GM23338 (cell line): Measurements from ENCODE around the gene SLX4IP. TPM values are rescaled to one million over a fixed set of nuclear protein-coding genes. Genes with fewer than 3 reads are reported as not detected.
A peak's percentile ranks its signal among the peaks of the same experiment; 100 is the strongest.

Experiments
- ATAC-seq: fragments of 200-7000 bp; cut with Tn5 transposase; 3 replicates; pipeline ENCODE4 v1.9.1; 2020
- DNase-seq: peaks from one replicate; pipeline ENCODE4 v3.0.0-alpha.2; 2015; ENCODE audit warnings: low spot score
- H2AFZ ChIP-seq: fragments of 200-600 bp; sonication (generic); 2 replicates; pipeline ENCODE4 v1.8.0; 2016; ENCODE audit warnings: antibody characterized with exemption, mild to moderate bottlenecking, moderate library complexity
- H3F3A ChIP-seq: fragments of 200-600 bp; sonication (generic); replicated peaks from 2 replicates; pipeline ENCODE4 v1.8.0; 2017; ENCODE audit warnings: antibody characterized with exemption, mixed run types, low read depth
- H3K27ac ChIP-seq: fragments of 200-600 bp; sonication (generic); 2 replicates; pipeline ENCODE4 v1.6.1; 2016; ENCODE audit warnings: low read depth
- H3K27me3 ChIP-seq: fragments of 200-600 bp; sonication (generic); 2 replicates; pipeline ENCODE4 v1.8.0; 2016; ENCODE audit warnings: mild to moderate bottlenecking, mixed run types, moderate library complexity; ENCODE audit not compliant: insufficient read depth
- H3K36me3 ChIP-seq: fragments of 200-600 bp; sonication (generic); 2 replicates; pipeline ENCODE4 v1.8.0; 2016; ENCODE audit warnings: mild to moderate bottlenecking; ENCODE audit not compliant: insufficient read depth
- H3K4me1 ChIP-seq: fragments of 200-600 bp; sonication (generic); 2 replicates; pipeline ENCODE4 v1.8.0; 2016; ENCODE audit warnings: mild to moderate bottlenecking, moderate library complexity; ENCODE audit not compliant: insufficient read depth
- H3K4me2 ChIP-seq: fragments of 200-600 bp; sonication (generic); 2 replicates; pipeline ENCODE4 v1.7.1; 2017; ENCODE audit warnings: mixed run types
- H3K4me3 ChIP-seq: fragments of 200-600 bp; sonication (generic); 2 replicates; pipeline ENCODE4 v1.6.1; 2016; ENCODE audit warnings: mixed run types
- H3K79me2 ChIP-seq: fragments of 200-600 bp; sonication (generic); replicated peaks from 2 replicates; pipeline ENCODE4 v1.8.0; 2017; ENCODE audit warnings: mild to moderate bottlenecking; ENCODE audit not compliant: insufficient read depth
- H3K9me2 ChIP-seq: fragments of 200-600 bp; sonication (generic); 2 replicates; pipeline ENCODE4 v1.8.0; 2017; ENCODE audit not compliant: insufficient read depth
- H4K20me1 ChIP-seq: fragments of 200-600 bp; sonication (generic); replicated peaks from 2 replicates; pipeline ENCODE4 v1.8.0; 2017; ENCODE audit warnings: mild to moderate bottlenecking; ENCODE audit not compliant: insufficient read depth
- H3K27ac Mint-ChIP-seq: 2 replicates; pipeline ENCODE4 v1.8.0; 2020; ENCODE audit warnings: inconsistent platforms, mild to moderate bottlenecking, moderate library complexity, mixed read lengths
- H3K27me3 Mint-ChIP-seq: 3 replicates; pipeline ENCODE4 v1.8.0; 2022; ENCODE audit warnings: low read depth, mild to moderate bottlenecking, moderate library complexity, mixed read lengths, inconsistent platforms; ENCODE audit not compliant: insufficient read depth, poor library complexity
- H3K36me3 Mint-ChIP-seq: 3 replicates; pipeline ENCODE4 v1.8.0; 2021; ENCODE audit warnings: low read depth, mild to moderate bottlenecking, inconsistent platforms, moderate library complexity, mixed read lengths
- H3K4me1 Mint-ChIP-seq: 3 replicates; pipeline ENCODE4 v1.8.0; 2020; ENCODE audit warnings: mild to moderate bottlenecking, inconsistent platforms, mixed read lengths
- H3K4me3 Mint-ChIP-seq: 3 replicates; pipeline ENCODE4 v1.8.0; 2021; ENCODE audit warnings: moderate library complexity, mild to moderate bottlenecking, inconsistent platforms, mixed read lengths
- H3K9me3 Mint-ChIP-seq: 3 replicates; pipeline ENCODE4 v1.8.0; 2020; ENCODE audit warnings: moderate library complexity, mild to moderate bottlenecking, inconsistent platforms, mixed read lengths
- CREB1 ChIP-seq: fragments of 250-450 bp; sonication (Bioruptor Pico); IDR thresholded peaks from 2 replicates; pipeline ENCODE4 v1.5.0; 2020; ENCODE audit warnings: low read depth, mild to moderate bottlenecking, moderate library complexity
- EZH2 ChIP-seq: fragments of 200-600 bp; sonication (generic); IDR thresholded peaks from one replicate; pipeline ENCODE4 v1.8.0; 2017; ENCODE audit warnings: antibody characterized with exemption, mild to moderate bottlenecking, low read depth; ENCODE audit not compliant: unreplicated experiment
- EZH2phosphoT487 ChIP-seq: fragments of 200-600 bp; sonication (generic); IDR thresholded peaks from one replicate; pipeline ENCODE4 v1.8.1; 2018; ENCODE audit warnings: antibody characterized with exemption; ENCODE audit not compliant: unreplicated experiment
- JUNB ChIP-seq: IDR thresholded peaks from one replicate; pipeline ENCODE4 v1.6.1; 2016; ENCODE audit warnings: antibody characterized with exemption; ENCODE audit not compliant: unreplicated experiment
- NANOG ChIP-seq: IDR thresholded peaks from 2 replicates; pipeline ENCODE4 v1.6.1; 2016; ENCODE audit warnings: antibody characterized with exemption, borderline replicate concordance
- POLR2AphosphoS5 ChIP-seq: IDR thresholded peaks from 2 replicates; pipeline ENCODE4 v1.6.1; 2016; ENCODE audit warnings: antibody characterized with exemption, low read depth
- ZNF331 ChIP-seq: fragments of 250-450 bp; sonication (Bioruptor Pico); IDR thresholded peaks from 2 replicates; pipeline ENCODE4 v1.5.0; 2020; ENCODE audit warnings: low read depth, mild to moderate bottlenecking, moderate library complexity
- polyA plus RNA-seq: library from polyadenylated mRNA; unstranded; fragments of >200 nt; fragmentation: Nextera tagmentation; extraction: Ambion mirVana; gene quantifications from 2 replicates; pipeline ENCODE4 v1.2.1, GENCODE V29; 2016
- total RNA-seq: library from RNA; depleted of rRNA; stranded (reverse); fragments of >200 nt; shearing (Covaris generic); gene quantifications from 2 replicates; pipeline ENCODE4 v1.2.3, GENCODE V29; 2014
- TF ChIP-seq, protein P1 (sequence below), 2 experiments: fragments of 200-600 bp in 1 of 2; sonication (generic) in 1 of 2; conservative IDR thresholded peaks; 2 replicates each; pipeline versions ENCODE4 v1.5.1 to v1.6.1; 2016 to 2017; ENCODE audit warnings: antibody characterized with exemption in 2 of 2, low read depth in 2 of 2, mild to moderate bottlenecking in 2 of 2, moderate library complexity in 1 of 2
- TF ChIP-seq, protein P2 (sequence below): IDR thresholded peaks from one replicate; pipeline ENCODE4 v1.6.1; 2018; ENCODE audit warnings: antibody characterized with exemption; ENCODE audit not compliant: unreplicated experiment

Gene SLX4IP
- total and polyA plus RNA-seq, 2 experiments from 2014 or later: 9.1 to 9.8 TPM

DNA sequence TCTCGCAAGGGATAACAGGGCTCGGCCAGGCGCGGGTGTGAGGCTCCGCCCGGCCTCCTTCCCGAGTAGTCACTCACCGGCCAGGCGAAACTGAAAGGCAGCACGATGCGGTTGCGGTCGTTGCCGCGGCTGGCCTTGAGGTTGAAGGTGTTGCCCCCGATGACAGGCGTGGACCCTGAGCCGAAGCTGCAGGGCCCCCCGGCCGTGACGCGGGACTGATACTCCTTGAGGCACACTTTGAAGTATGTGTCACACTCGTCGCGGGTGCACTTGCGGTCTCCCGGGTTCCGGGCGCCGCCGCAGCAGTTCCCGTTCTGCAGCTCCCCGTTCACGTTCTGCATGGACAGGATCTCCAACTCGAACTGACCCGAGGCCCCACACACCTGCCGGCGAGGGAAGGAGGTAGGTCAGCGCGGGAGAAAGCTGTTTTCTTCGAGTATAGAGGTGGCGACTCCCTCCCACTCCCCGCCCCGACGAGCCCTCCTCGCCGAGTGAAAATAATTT is 237.6 kb downstream of the SLX4IP start:
- H3K27me3 ChIP-seq: peaks cover 8% of the 10 kb centered on the region; the same call in 1 of the 2 replicates
- H2AFZ ChIP-seq: no peak overlapping the region
- no peaks in the 10 kb centered on the region for H4K20me1 ChIP-seq
- peak; percentile 64 for DNase-seq
- H3K4me1 ChIP-seq: peaks cover 44% of the 10 kb centered on the region
- peak overlapping the region; percentile 90; the same call in 1 of the 2 replicates for H3K27ac Mint-ChIP-seq
- peaks cover 53% of the 10 kb centered on the region for H3K79me2 ChIP-seq
- H3K36me3 Mint-ChIP-seq: peaks cover 26% of the 10 kb centered on the region
- peaks cover 20% of the 10 kb centered on the region for H3K27me3 Mint-ChIP-seq
- H3F3A ChIP-seq: 0 out of 2 replicates have a peak, but pooled peaks cover 5% of the 10 kb centered on the region
- TF ChIP-seq EZH2 (no peak), ZNF331 (CRISPR knock-in tag) (no peak), JUNB (no peak), EZH2phosphoT487 (no peak), CREB1 (no peak), NANOG (no peak), POLR2AphosphoS5 (no peak; the same call in 1 of the 2 replicates)
- TF ChIP-seq, protein P1, sequence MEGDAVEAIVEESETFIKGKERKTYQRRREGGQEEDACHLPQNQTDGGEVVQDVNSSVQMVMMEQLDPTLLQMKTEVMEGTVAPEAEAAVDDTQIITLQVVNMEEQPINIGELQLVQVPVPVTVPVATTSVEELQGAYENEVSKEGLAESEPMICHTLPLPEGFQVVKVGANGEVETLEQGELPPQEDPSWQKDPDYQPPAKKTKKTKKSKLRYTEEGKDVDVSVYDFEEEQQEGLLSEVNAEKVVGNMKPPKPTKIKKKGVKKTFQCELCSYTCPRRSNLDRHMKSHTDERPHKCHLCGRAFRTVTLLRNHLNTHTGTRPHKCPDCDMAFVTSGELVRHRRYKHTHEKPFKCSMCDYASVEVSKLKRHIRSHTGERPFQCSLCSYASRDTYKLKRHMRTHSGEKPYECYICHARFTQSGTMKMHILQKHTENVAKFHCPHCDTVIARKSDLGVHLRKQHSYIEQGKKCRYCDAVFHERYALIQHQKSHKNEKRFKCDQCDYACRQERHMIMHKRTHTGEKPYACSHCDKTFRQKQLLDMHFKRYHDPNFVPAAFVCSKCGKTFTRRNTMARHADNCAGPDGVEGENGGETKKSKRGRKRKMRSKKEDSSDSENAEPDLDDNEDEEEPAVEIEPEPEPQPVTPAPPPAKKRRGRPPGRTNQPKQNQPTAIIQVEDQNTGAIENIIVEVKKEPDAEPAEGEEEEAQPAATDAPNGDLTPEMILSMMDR (conservative IDR thresholded peaks at IDR 0.05; ENCODE audit: low read depth in 2 of 2): no peak
- TF ChIP-seq, protein P2, sequence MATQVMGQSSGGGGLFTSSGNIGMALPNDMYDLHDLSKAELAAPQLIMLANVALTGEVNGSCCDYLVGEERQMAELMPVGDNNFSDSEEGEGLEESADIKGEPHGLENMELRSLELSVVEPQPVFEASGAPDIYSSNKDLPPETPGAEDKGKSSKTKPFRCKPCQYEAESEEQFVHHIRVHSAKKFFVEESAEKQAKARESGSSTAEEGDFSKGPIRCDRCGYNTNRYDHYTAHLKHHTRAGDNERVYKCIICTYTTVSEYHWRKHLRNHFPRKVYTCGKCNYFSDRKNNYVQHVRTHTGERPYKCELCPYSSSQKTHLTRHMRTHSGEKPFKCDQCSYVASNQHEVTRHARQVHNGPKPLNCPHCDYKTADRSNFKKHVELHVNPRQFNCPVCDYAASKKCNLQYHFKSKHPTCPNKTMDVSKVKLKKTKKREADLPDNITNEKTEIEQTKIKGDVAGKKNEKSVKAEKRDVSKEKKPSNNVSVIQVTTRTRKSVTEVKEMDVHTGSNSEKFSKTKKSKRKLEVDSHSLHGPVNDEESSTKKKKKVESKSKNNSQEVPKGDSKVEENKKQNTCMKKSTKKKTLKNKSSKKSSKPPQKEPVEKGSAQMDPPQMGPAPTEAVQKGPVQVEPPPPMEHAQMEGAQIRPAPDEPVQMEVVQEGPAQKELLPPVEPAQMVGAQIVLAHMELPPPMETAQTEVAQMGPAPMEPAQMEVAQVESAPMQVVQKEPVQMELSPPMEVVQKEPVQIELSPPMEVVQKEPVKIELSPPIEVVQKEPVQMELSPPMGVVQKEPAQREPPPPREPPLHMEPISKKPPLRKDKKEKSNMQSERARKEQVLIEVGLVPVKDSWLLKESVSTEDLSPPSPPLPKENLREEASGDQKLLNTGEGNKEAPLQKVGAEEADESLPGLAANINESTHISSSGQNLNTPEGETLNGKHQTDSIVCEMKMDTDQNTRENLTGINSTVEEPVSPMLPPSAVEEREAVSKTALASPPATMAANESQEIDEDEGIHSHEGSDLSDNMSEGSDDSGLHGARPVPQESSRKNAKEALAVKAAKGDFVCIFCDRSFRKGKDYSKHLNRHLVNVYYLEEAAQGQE: no peak
- ATAC-seq: peak; percentile 2
- H3K27ac ChIP-seq: no peak overlapping the region
- H3K9me3 Mint-ChIP-seq: no peaks in the 10 kb centered on the region
- no peaks in the 10 kb centered on the region for H3K36me3 ChIP-seq
- H3K4me3 ChIP-seq: peak overlapping the region; percentile 92
- peak overlapping the region; percentile 91 for H3K4me3 Mint-ChIP-seq
- no peaks in the 10 kb centered on the region for H3K9me2 ChIP-seq
- peak overlapping the region; percentile 99 for H3K4me2 ChIP-seq
- H3K4me1 Mint-ChIP-seq: peaks cover 51% of the 10 kb centered on the region
